ENCODE measurements around the gene STPG3.

Gene STPG3

DNA sequence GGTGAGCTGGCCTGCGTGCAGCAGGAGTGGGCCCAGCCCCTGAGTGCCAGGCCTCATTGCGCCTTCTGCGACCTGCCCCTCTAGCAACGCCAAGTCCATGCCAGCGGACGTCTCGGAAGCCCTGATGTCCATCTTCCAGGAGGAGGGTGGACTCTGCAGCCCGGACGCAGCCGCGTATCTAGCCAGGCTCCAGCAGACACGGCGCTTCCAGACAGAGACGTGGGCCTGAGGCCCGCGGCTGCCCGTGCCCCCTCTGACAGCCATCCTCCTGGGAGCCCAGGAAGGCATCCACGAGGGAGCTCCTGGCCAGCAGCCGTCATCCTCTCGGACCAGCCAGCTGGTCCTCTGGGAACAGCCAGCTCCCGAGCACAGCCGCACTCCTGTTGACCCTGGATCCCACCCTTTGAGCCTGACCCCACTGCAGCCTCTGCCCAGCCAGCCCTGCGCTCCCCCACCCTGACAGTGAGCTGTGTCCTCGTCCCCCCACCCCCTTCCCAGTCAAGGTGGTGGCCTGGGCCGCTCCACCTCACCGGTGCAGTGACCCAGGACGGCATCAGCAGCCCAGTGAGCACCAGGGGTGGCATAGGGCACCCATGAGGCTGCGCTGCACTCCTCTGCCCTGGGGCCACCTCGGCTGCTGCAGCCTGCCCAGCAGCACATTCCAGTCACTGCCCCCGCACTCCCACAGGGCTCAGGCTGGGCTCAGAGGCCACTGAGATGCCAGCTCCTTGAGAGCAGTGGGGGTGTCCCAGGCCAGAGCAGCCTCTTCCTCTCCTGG is 34.7 kb upstream of the STPG3 start:
- TF ChIP-seq POLR2A (IDR thresholded peaks at IDR 0.05; ENCODE audit: extremely low read depth, insufficient read length) (no peak), MYC (IDR thresholded peaks at IDR 0.05; ENCODE audit: low read depth, low read length) (no peak), MAX (IDR thresholded peaks at IDR 0.05; ENCODE audit: low read depth, low read length) (no peak)
- TF ChIP-seq, protein P1, sequence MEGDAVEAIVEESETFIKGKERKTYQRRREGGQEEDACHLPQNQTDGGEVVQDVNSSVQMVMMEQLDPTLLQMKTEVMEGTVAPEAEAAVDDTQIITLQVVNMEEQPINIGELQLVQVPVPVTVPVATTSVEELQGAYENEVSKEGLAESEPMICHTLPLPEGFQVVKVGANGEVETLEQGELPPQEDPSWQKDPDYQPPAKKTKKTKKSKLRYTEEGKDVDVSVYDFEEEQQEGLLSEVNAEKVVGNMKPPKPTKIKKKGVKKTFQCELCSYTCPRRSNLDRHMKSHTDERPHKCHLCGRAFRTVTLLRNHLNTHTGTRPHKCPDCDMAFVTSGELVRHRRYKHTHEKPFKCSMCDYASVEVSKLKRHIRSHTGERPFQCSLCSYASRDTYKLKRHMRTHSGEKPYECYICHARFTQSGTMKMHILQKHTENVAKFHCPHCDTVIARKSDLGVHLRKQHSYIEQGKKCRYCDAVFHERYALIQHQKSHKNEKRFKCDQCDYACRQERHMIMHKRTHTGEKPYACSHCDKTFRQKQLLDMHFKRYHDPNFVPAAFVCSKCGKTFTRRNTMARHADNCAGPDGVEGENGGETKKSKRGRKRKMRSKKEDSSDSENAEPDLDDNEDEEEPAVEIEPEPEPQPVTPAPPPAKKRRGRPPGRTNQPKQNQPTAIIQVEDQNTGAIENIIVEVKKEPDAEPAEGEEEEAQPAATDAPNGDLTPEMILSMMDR (IDR thresholded peaks at IDR 0.05; ENCODE audit: low read depth, low read length): no peak
- H3K4me3 ChIP-seq (ENCODE audit: low read depth, low read length): no peak overlapping the region
- no peak for DNase-seq (ENCODE audit: low read depth)

DNA sequence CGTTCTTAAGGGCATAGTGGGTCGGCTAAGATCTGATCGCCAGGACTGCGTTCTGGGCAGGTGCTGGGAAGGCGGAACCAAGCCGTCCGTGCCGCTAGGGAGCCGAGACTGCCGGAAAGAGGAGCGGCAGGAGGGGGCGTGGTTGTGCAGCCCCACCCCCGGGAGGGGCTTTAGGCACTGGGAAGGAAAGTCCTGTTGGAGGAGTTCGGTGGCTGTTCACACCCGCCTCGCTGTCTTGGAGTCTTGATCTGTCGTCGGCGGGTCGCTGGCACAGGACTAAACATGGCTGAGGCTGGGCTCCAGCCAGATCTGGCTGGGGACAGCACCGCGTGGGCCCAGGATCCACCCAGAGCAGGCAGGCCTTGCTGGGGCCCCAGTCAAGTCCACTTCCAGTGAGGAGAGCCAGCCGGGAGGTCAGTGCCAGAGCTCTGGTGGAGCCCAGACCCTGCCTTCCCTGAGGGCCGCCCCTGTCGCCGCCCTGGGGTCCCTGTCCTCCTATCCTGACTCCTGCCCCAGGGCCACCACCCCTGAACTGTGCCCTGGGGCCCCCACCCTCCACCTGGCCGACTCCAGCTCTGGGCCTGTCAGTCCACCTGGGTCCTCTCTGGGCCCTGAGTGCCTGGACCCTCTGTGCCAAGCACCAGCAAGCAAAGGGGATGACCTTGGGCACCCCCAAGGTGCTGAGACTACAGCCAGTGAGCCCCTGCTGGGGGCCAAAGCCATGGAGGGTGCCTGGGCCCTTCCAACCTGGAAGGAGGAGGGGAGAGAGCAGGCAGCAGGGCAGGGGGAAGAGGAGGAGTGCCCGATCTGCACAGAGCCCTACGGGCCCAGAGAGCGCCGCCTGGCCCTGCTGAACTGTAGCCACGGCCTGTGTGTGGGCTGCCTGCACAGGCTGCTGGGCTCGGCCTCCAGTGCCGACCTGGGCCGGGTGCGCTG is 33.5 kb upstream of the STPG3 start:
- H3K4me3 ChIP-seq (ENCODE audit: low read depth, low read length): no peak overlapping the region
- no peak for TF ChIP-seq POLR2A (IDR thresholded peaks at IDR 0.05; ENCODE audit: extremely low read depth, insufficient read length)
- TF ChIP-seq, protein P1 (IDR thresholded peaks at IDR 0.05; ENCODE audit: low read depth, low read length): no peak
- TF ChIP-seq MAX (IDR thresholded peaks at IDR 0.05; ENCODE audit: low read depth, low read length): no peak
- no peak for TF ChIP-seq MYC (IDR thresholded peaks at IDR 0.05; ENCODE audit: low read depth, low read length)
- DNase-seq (ENCODE audit: low read depth): no peak

DNA sequence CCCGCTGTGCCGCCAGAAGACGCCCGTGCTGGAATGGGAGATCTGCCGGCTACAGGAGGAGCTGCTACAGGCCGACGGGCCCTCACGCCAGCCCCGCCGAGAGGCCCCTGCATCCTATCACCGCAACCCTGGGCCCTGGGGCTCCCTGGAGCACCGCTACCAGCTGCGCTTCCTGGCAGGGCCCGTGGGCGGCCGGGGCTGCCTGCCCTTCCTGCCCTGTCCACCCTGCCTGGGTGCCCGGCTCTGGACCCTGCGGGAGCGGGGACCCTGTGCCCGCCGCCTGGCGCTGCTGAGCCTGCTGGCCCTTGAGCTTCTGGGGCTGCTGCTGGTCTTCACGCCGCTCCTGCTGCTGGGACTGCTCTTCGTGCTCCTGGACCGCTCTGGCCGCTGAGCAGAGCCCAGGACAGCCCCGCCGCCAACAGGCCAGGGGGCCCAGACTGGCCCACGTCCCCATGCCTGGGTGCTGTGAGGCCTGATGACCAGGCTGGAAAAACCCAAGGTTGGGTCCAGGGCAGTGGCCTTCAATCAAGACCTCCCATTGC is 32.8 kb upstream of the STPG3 start:
- TF ChIP-seq MAX (IDR thresholded peaks at IDR 0.05; ENCODE audit: low read depth, low read length) (no peak), POLR2A (IDR thresholded peaks at IDR 0.05; ENCODE audit: extremely low read depth, insufficient read length) (no peak), MYC (IDR thresholded peaks at IDR 0.05; ENCODE audit: low read depth, low read length) (no peak)
- TF ChIP-seq, protein P1 (IDR thresholded peaks at IDR 0.05; ENCODE audit: low read depth, low read length): no peak
- DNase-seq (ENCODE audit: low read depth): no peak
- no peak overlapping the region for H3K4me3 ChIP-seq (ENCODE audit: low read depth, low read length)

DNA sequence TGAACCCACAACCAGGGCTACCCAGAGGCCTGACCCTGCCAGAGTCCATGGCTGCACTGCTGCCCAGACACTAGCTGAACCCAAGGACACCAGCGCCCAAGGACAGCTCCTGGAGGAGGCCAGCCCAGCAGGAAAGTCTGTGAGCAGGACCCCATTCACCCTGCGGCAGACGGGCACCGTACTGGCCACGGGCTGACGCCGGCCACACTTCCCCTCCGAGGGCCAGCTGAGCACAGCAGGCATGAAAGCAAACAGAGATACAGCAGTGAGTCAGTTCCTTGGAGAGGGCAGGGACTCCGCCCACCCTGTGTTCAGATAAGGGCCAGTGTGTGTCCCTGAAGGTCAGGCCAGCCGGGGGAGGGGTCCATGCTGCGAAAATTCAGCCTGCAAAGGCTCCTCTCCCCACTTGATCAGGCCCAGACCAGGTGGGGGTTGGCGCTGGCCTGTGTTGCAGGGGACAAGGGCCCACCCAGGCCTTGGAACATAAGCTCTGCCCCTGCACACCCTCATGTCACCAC is 32.3 kb upstream of the STPG3 start:
- DNase-seq (ENCODE audit: low read depth): peak; percentile 56
- TF ChIP-seq MYC (IDR thresholded peaks at IDR 0.05; ENCODE audit: low read depth, low read length) (no peak), MAX (IDR thresholded peaks at IDR 0.05; ENCODE audit: low read depth, low read length) (no peak), POLR2A (IDR thresholded peaks at IDR 0.05; ENCODE audit: extremely low read depth, insufficient read length) (no peak)
- TF ChIP-seq, protein P1 (IDR thresholded peaks at IDR 0.05; ENCODE audit: low read depth, low read length): no peak
- no peak overlapping the region for H3K4me3 ChIP-seq (ENCODE audit: low read depth, low read length)

DNA sequence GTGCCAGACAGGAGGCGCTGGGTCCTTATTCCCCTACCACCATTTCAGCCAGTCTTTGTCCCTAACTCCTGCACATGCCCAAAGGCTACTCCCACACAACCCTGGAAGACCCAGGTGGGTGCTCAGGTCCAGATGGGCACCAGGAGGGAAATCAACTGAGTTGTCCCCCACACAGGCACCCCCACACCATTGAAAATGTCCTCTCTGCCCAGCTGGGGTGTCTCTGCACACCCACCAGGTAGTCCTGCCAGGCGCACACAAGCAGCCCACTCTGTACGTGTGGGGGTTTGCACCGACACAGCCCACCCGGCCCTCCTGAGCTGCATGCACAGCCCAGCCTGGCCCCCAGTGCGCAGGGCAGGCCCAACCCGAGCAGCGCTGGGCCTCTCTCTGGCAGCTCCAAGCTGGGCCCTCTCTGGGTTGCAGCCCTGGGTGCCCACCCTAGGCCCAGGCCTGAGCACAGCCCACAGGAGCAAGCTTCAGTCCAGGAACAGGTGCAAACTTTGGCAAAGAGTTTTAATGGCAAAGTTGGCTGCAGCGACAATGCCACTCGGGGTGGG is 31.2 kb upstream of the STPG3 start:
- no peak overlapping the region for H3K4me3 ChIP-seq (ENCODE audit: low read depth, low read length)
- DNase-seq (ENCODE audit: low read depth): no peak
- no peak for TF ChIP-seq MAX (IDR thresholded peaks at IDR 0.05; ENCODE audit: low read depth, low read length)
- no peak for TF ChIP-seq MYC (IDR thresholded peaks at IDR 0.05; ENCODE audit: low read depth, low read length)
- no peak for TF ChIP-seq POLR2A (IDR thresholded peaks at IDR 0.05; ENCODE audit: extremely low read depth, insufficient read length)
- TF ChIP-seq, protein P1 (IDR thresholded peaks at IDR 0.05; ENCODE audit: low read depth, low read length): no peak

All from NB4 (cell line).